SK-N-SH (cell line): ENCODE results near the gene F7. TPM values are rescaled to one million over a fixed set of nuclear protein-coding genes. Genes with fewer than 3 reads are reported as not detected.

Experiments used
- CTCF ChIA-PET: fragments of 300-600, 350-600 bp; formaldehyde crosslinking; extraction: SDS; loops from one replicate; lab custom pipeline; 2021; lab: Yijun Ruan, JAX
- POLR2A ChIA-PET: fragments of 350-600 bp; sonication (Branson Sonifier 250); formaldehyde crosslinking; extraction: SDS; loops from one replicate; lab custom pipeline; 2020; ENCODE audit warnings: antibody characterized with exemption, inconsistent platforms; lab: Yijun Ruan, JAX
- DNase-seq: peaks from one replicate; pipeline ENCODE4 v3.0.0; 2012
- H2AFZ ChIP-seq: fragments of 200-600 bp; sonication (generic); 2 replicates; pipeline ENCODE4 v1.8.1; 2016; ENCODE audit warnings: antibody characterized with exemption, mild to moderate bottlenecking, low read depth
- H3F3A ChIP-seq: fragments of 200-600 bp; sonication (generic); replicated peaks from 2 replicates; pipeline ENCODE3; 2016; ENCODE audit warnings: antibody characterized with exemption, mild to moderate bottlenecking; ENCODE audit not compliant: insufficient read depth
- H3K27ac ChIP-seq, 2 experiments: fragments of 200-500 bp in 1 of 2; fragments of 200-600 bp in 1 of 2; sonication (Bioruptor generic) in 1 of 2; sonication (generic), shearing (Covaris generic) in 1 of 2; 2 replicates each; pipeline versions ENCODE4 v1.5.1 to v1.6.1; 2014 to 2016; ENCODE audit warnings: low read depth in 2 of 2, inconsistent platforms in 1 of 2, low read length in 1 of 2, mild to moderate bottlenecking in 1 of 2, mixed read lengths in 1 of 2
- H3K27me3 ChIP-seq: fragments of 200-600 bp; sonication (generic), shearing (Covaris generic); 2 replicates; pipeline ENCODE4 v1.6.1; 2016; ENCODE audit warnings: mixed run types; ENCODE audit not compliant: insufficient read depth
- H3K36me3 ChIP-seq, 2 experiments: fragments of 200-500 bp in 1 of 2; fragments of 200-600 bp in 1 of 2; sonication (Bioruptor generic) in 1 of 2; sonication (generic) in 1 of 2; replicated peaks in 1 of 2; 2 replicates each; pipeline versions ENCODE3 to v1.5.1; 2014 to 2016; ENCODE audit warnings: low read length in 1 of 2, mild to moderate bottlenecking in 1 of 2; ENCODE audit not compliant: insufficient read depth in 2 of 2, control insufficient read depth in 1 of 2
- H3K4me1 ChIP-seq, 2 experiments: fragments of 200-500 bp in 1 of 2; fragments of 200-600 bp in 1 of 2; sonication (Bioruptor generic) in 1 of 2; sonication (generic), shearing (Covaris generic) in 1 of 2; 2 replicates each; pipeline versions ENCODE4 v1.5.1 to v1.6.1; 2014 to 2016; ENCODE audit warnings: low read depth in 1 of 2, low read length in 1 of 2, mixed run types in 1 of 2; ENCODE audit not compliant: insufficient read depth in 2 of 2, control insufficient read depth in 1 of 2
- H3K4me2 ChIP-seq: fragments of 200-600 bp; sonication (generic), shearing (Covaris generic); 2 replicates; pipeline ENCODE4 v1.6.1; 2017; ENCODE audit warnings: mixed run types
- H3K4me3 ChIP-seq, 2 experiments: fragments of 200-500 bp in 1 of 2; fragments of 200-600 bp in 1 of 2; sonication (Bioruptor generic) in 1 of 2; sonication (generic), shearing (Covaris generic) in 1 of 2; 2 replicates each; pipeline versions ENCODE4 v1.5.1 to v1.8.1; 2014 to 2016; ENCODE audit warnings: low read depth in 2 of 2, inconsistent platforms in 1 of 2, low read length in 1 of 2, mild to moderate bottlenecking in 1 of 2, mixed read lengths in 1 of 2, moderate library complexity in 1 of 2
- H3K79me2 ChIP-seq: fragments of 200-600 bp; sonication (generic); 2 replicates; pipeline ENCODE4 v1.8.1; 2017; ENCODE audit warnings: mild to moderate bottlenecking; ENCODE audit not compliant: insufficient read depth
- H3K9ac ChIP-seq: fragments of 200-600 bp; sonication (generic); 2 replicates; pipeline ENCODE4 v1.6.1; 2017; ENCODE audit warnings: mixed run types
- H3K9me2 ChIP-seq: fragments of 200-600 bp; sonication (generic); 2 replicates; pipeline ENCODE4 v1.6.1; 2017; ENCODE audit warnings: mixed run types
- H3K9me3 ChIP-seq: fragments of 200-600 bp; sonication (generic); 2 replicates; pipeline ENCODE4 v1.6.1; 2017; ENCODE audit warnings: mixed run types, mild to moderate bottlenecking, moderate library complexity
- H4K20me1 ChIP-seq: fragments of 200-600 bp; sonication (generic); 2 replicates; pipeline ENCODE4 v1.6.1; 2017; ENCODE audit warnings: mild to moderate bottlenecking, mixed run types; ENCODE audit not compliant: insufficient read depth
- CHD2 ChIP-seq: fragments of 150-350 bp; IDR thresholded peaks from 2 replicates; pipeline ENCODE4 v1.6.1; 2018; ENCODE audit warnings: low read length; ENCODE audit not compliant: partially characterized antibody
- ELF1 ChIP-seq: IDR thresholded peaks from 2 replicates; pipeline ENCODE4 v1.4.0; 2012
- EP300 ChIP-seq, 2 experiments: IDR thresholded peaks; 2 replicates each; pipeline versions ENCODE4 v1.4.0 to v1.6.1; 2012; ENCODE audit warnings: borderline replicate concordance in 1 of 2, low read depth in 1 of 2, low read length in 1 of 2
- EZH2phosphoT487 ChIP-seq: fragments of 200-600 bp; sonication (generic); IDR thresholded peaks from 2 replicates; pipeline ENCODE4 v1.6.1; 2017; ENCODE audit warnings: low read depth, mixed run types, mild to moderate bottlenecking, antibody characterized with exemption, moderate library complexity, borderline replicate concordance
- FOSL2 ChIP-seq: IDR thresholded peaks from 2 replicates; pipeline ENCODE4 v1.4.0; 2012; ENCODE audit warnings: low read depth, mild to moderate bottlenecking, moderate library complexity, borderline replicate concordance
- GABPA ChIP-seq: IDR thresholded peaks from 2 replicates; pipeline ENCODE4 v1.4.0; 2012; ENCODE audit warnings: low read depth, mild to moderate bottlenecking
- GATA2 ChIP-seq: sonication (generic); formaldehyde crosslinking; IDR thresholded peaks from 2 replicates; pipeline ENCODE4 v1.5.0; 2020; ENCODE audit warnings: mild to moderate bottlenecking, missing genetic modification reagents
- IRF3 ChIP-seq: fragments of 150-350 bp; IDR thresholded peaks from 2 replicates; pipeline ENCODE4 v1.6.1; 2016; ENCODE audit warnings: mild to moderate bottlenecking, low read depth, low read length
- MEF2A ChIP-seq: IDR thresholded peaks from 2 replicates; pipeline ENCODE4 v1.4.0; 2012; ENCODE audit warnings: low read depth, borderline replicate concordance
- NRF1 ChIP-seq: IDR thresholded peaks from 2 replicates; pipeline ENCODE4 v1.6.1; 2012; ENCODE audit warnings: low read depth, mild to moderate bottlenecking, low read length
- RCOR1 ChIP-seq: fragments of 150-350 bp; IDR thresholded peaks from 2 replicates; pipeline ENCODE4 v1.6.1; 2017; ENCODE audit warnings: antibody characterized with exemption, low read length
- REST ChIP-seq: IDR thresholded peaks from 2 replicates; pipeline ENCODE4 v1.6.1; 2012; ENCODE audit warnings: mild to moderate bottlenecking, low read depth, low read length, moderate library complexity
- RFX5 ChIP-seq: IDR thresholded peaks from 2 replicates; pipeline ENCODE4 v1.6.1; 2012; ENCODE audit warnings: mild to moderate bottlenecking, improper control_type of control experiment, low read length
- RXRA ChIP-seq: IDR thresholded peaks from 2 replicates; pipeline ENCODE4 v1.4.0; 2012; ENCODE audit warnings: low read depth, mild to moderate bottlenecking, borderline replicate concordance
- SMC3 ChIP-seq: IDR thresholded peaks from 2 replicates; pipeline ENCODE4 v1.6.1; 2012; ENCODE audit warnings: low read depth, low read length, improper control_type of control experiment
- TCF12 ChIP-seq: IDR thresholded peaks from 2 replicates; pipeline ENCODE4 v1.4.0; 2012
- ZBTB33 ChIP-seq: IDR thresholded peaks from 2 replicates; pipeline ENCODE4 v1.4.0; 2012; ENCODE audit warnings: low read depth, borderline replicate concordance
- WGBS: methylation state at CpG from one replicate; pipeline ENCODE4 v1.1.6; 2017; ENCODE audit warnings: low lambda C conversion rate; 5-methylcytosine and 5-hydroxymethylcytosine counted together
- polyA plus RNA-seq, 3 experiments: library from polyadenylated mRNA; depleted of rRNA; stranded (reverse); fragments of >200 nt; gene quantifications; 2 replicates each; pipeline ENCODE4 v1.2.3, GENCODE V29; 2012
- TF ChIP-seq, protein P1 (sequence below): IDR thresholded peaks from 2 replicates; pipeline ENCODE4; 2012
- TF ChIP-seq, protein P2 (sequence below): fragments of 150-350 bp; IDR thresholded peaks from 2 replicates; pipeline ENCODE4 v1.6.1; 2017; ENCODE audit warnings: antibody characterized with exemption, low read length, low read depth, borderline replicate concordance

The F7 gene
- polyA plus RNA-seq, 1 of the 3 experiments (the other 2 are of a cell fraction) = not detected

DNA sequence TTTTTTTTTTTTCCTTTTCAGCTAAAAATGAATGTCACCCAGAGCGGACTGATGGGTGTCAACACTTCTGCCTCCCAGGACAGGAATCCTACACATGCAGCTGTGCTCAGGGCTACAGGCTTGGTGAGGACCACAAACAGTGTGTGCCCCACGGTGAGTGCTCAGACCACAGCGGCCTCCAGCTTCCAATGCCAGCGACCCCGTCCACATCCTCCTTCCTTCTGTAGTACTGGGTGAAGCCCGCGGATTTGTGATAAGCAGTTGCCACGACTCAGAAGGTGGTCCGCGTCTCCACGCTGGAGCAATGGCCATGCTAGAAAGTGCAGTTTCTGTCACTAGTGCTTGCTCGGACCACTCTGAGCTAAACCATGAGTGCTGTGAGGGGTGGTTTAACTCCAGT lies 58.9 kb downstream of the F7 start:
- TF ChIP-seq GABPA (no peak), FOSL2 (no peak), EP300 (IDR thresholded peaks at IDR 0.05; ENCODE audit: borderline replicate concordance in 1 of 2, low read depth in 1 of 2, low read length in 1 of 2) (no peak), CHD2 (no peak), MEF2A (no peak), SMC3 (no peak), REST (no peak), GATA2 (no peak), EZH2phosphoT487 (no peak), IRF3 (no peak), RCOR1 (no peak), TCF12 (no peak), RFX5 (no peak), ELF1 (no peak), RXRA (no peak), NRF1 (no peak), ZBTB33 (no peak)
- TF ChIP-seq, protein P1, sequence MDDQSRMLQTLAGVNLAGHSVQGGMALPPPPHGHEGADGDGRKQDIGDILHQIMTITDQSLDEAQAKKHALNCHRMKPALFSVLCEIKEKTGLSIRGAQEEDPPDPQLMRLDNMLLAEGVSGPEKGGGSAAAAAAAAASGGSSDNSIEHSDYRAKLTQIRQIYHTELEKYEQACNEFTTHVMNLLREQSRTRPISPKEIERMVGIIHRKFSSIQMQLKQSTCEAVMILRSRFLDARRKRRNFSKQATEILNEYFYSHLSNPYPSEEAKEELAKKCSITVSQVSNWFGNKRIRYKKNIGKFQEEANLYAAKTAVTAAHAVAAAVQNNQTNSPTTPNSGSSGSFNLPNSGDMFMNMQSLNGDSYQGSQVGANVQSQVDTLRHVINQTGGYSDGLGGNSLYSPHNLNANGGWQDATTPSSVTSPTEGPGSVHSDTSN = no peak
- TF ChIP-seq, protein P2, sequence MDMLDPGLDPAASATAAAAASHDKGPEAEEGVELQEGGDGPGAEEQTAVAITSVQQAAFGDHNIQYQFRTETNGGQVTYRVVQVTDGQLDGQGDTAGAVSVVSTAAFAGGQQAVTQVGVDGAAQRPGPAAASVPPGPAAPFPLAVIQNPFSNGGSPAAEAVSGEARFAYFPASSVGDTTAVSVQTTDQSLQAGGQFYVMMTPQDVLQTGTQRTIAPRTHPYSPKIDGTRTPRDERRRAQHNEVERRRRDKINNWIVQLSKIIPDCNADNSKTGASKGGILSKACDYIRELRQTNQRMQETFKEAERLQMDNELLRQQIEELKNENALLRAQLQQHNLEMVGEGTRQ = no peak
- Histone ChIP-seq H3F3A (no peaks in the 10 kb centered on the region), H2AFZ (no peak overlapping the region), H3K4me1 (no peaks in the 10 kb centered on the region), H3K9ac (no peak overlapping the region), H3K27me3 (no peaks in the 10 kb centered on the region), H3K79me2 (no peaks in the 10 kb centered on the region), H3K9me3 (no peaks in the 10 kb centered on the region), H3K4me3 (no peak overlapping the region), H3K27ac (no peak overlapping the region), H4K20me1 (no peaks in the 10 kb centered on the region), H3K9me2 (no peaks in the 10 kb centered on the region), H3K36me3 (peaks cover 4 to 19% of the 10 kb centered on the region in 2 experiments), H3K4me2 (no peak overlapping the region)
- ChIA-PET CTCF (no interaction called here), POLR2A (no interaction called here)
- no peak for DNase-seq
- 85% methylated on average over 12 of the region's 12 CpGs for WGBS
